Epithelial cell of esophagus (primary cell): ENCODE results near the gene KLK14.

Experiments
- DNase-seq: peaks from one replicate; pipeline ENCODE4 v3.0.0; 2010; ENCODE audit warnings: low read depth
- H3K4me3 ChIP-seq: 2 replicates; pipeline ENCODE4 v1.5.1; 2011; ENCODE audit warnings: mild to moderate bottlenecking, low read length, control low read depth
- CTCF ChIP-seq: IDR thresholded peaks from 2 replicates; pipeline ENCODE4 v1.5.1; 2011; ENCODE audit warnings: low read depth, mild to moderate bottlenecking, low read length, control low read depth, inconsistent platforms; ENCODE audit not compliant: insufficient read depth; ENCODE audit errors: missing control alignments

Gene KLK14

GRCh38 chr19:51090471-51090870 lies 7.8 kb upstream of the KLK14 start:
- TF ChIP-seq CTCF: no peak
- H3K4me3 ChIP-seq: no peak overlapping the region
- DNase-seq: no peak

DNA sequence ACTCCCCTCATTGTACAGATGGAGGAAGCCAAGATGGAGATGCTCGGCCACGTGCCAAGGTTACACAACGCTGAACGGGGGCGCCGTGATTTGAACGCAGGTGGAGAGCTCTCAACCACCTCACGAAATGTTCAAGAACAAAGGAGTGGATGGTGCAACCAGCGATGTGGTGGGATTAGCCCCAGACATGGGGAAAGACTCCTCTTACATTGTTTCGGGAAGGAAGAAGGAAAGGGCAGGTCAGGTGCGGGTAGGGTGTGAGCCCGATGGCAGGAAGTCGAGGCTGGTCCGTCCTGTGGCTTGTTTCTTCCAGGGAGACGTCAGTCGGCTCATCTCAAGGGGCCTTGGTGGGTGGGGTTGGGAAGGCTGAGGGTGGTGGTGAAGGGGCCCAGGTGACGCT lies 7.1 kb upstream of the KLK14 start:
- no peak overlapping the region for H3K4me3 ChIP-seq
- no peak for TF ChIP-seq CTCF
- DNase-seq: no peak

DNA sequence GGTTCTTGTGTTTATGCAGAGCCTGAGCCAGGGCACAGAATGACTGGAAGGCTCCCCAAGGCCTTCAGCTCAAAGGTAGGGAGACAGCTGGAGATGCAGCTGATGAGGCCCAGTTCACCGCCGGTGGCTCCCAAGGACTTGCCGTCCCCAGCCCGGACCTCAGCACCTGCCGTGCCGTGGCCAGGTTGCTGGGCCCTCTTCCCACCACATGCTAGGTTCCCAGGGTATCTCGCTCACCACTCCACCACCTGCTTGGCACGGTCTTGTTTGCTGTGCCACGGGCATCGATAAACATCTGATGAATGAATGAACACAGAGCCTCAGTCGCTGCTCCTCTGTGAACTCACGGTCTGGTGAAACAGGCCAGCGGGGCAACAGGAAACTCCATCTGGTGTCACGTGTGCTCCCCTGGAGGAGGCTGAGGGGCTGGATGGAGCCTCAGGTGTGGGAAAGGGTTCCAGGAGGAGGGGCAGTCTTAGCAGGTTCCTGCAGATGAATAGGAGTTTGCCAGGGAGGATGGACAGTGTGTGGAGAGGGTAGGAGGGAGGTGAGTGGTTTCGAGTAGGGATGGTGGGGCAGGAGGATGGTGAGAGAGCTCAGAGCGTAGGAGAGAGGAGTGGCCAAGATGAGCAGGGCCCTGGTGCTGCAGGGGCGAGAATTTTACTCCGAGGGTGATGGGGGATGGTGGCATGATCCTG lies 3.6 kb upstream of the KLK14 start:
- H3K4me3 ChIP-seq: no peak overlapping the region
- TF ChIP-seq CTCF: no peak
- no peak for DNase-seq

GRCh38 chr19:51084505-51084904 lies 1.8 kb upstream of the KLK14 start:
- TF ChIP-seq CTCF: no peak
- no peak overlapping the region for H3K4me3 ChIP-seq
- DNase-seq: no peak

DNA sequence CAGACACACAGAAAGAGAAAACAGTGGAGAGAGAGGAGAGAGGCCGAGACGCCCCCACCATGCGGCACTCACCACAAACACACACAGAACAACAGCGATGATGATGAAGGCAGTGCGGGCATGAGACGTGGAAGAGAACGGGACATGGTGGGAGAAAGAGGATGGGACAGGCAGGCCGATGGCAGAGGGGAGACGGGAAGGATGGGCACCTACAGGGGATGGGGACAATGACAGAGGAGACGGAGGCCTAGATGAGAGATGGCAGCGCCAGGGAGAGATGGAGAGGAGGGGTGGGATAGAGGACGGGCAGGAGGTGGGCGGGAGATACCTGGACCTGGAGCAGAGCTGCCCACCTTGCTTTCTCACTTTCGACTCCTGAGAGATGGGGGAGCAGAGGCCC lies 1.1 kb upstream of the KLK14 start:
- no peak for DNase-seq
- no peak overlapping the region for H3K4me3 ChIP-seq
- TF ChIP-seq CTCF: no peak

DNA sequence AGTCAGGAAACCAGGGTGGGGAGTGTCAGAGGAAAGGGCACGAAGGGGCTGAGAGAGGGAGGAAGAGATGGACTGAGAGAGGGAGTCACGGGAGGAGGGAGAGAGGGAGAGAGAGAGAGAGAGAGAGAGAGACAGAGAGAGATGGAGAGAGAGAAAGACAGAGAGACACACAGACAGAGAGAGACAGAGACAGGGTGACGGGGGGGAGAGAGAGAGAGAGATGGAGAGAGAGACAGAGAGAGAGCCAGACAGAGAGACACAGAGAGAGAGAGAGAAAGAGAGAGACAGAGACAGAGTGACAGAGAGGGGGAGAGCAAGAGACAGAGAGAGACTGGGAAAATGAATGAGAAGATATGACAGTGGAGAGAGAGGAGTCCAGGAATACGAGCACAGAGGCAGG lies 494 bp upstream of the KLK14 start:
- H3K4me3 ChIP-seq: no peak overlapping the region
- TF ChIP-seq CTCF: no peak
- no peak for DNase-seq

DNA sequence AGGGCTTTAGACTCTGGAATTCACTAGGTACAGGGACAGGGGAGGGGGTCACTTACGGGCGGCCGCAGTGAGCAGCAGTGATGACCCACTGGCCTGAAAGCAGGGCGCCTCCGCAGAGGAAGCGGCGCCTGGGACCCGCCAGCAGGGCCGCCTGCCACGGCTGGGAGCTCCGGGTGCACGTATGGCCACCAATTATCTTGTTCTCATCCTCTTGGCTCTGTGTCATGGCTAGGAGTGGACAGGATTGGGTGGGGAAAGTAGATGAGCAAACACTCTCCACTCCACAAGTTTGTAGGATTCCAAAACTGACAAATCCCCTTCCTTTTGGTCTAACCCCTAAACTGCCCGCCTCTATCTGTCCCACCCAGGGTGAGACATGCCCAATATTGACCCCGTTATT lies 1.2 kb downstream of the KLK14 start:
- TF ChIP-seq CTCF: no peak
- DNase-seq: no peak
- H3K4me3 ChIP-seq: no peak overlapping the region
